ENCODE measurements around the gene SHISA9.

SHISA9 gene

GRCh38 chr16:13113741-13114140 lies 212.3 kb downstream of the SHISA9 start:
- FAIRE-seq: no peak
- no peak for TF ChIP-seq CTCF (IDR thresholded peaks at IDR 0.05; ENCODE audit: insufficient read depth, missing control alignments)
- DNase-seq (ENCODE audit: insufficient read length, low spot score): no peak

GRCh38 chr16:13118091-13118490 lies 216.7 kb downstream of the SHISA9 start:
- DNase-seq (ENCODE audit: insufficient read length, low spot score) (no peak), FAIRE-seq (no peak)
- TF ChIP-seq CTCF (IDR thresholded peaks at IDR 0.05; ENCODE audit: insufficient read depth, missing control alignments): no peak

- no peak for DNase-seq (ENCODE audit: insufficient read length, low spot score)
- no peak for TF ChIP-seq CTCF (IDR thresholded peaks at IDR 0.05; ENCODE audit: insufficient read depth, missing control alignments)
- no peak for FAIRE-seq
These were observed 218.7 kb downstream of the SHISA9 start for GRCh38 chr16:13120091-13120490.

- DNase-seq (ENCODE audit: insufficient read length, low spot score) (no peak), FAIRE-seq (no peak)
- TF ChIP-seq CTCF (IDR thresholded peaks at IDR 0.05; ENCODE audit: insufficient read depth, missing control alignments): no peak
These were observed 219.2 kb downstream of the SHISA9 start for GRCh38 chr16:13120557-13120956.

GRCh38 chr16:13123991-13124390 lies 222.6 kb downstream of the SHISA9 start:
- no peak for TF ChIP-seq CTCF (IDR thresholded peaks at IDR 0.05; ENCODE audit: insufficient read depth, missing control alignments)
- DNase-seq (ENCODE audit: insufficient read length, low spot score) (no peak), FAIRE-seq (no peak)

GRCh38 chr16:13127144-13127543 lies 225.7 kb downstream of the SHISA9 start:
- no peak for DNase-seq (ENCODE audit: insufficient read length, low spot score)
- TF ChIP-seq CTCF (IDR thresholded peaks at IDR 0.05; ENCODE audit: insufficient read depth, missing control alignments): no peak
- no peak for FAIRE-seq

- DNase-seq (ENCODE audit: insufficient read length, low spot score) (no peak), FAIRE-seq (no peak)
- TF ChIP-seq CTCF (IDR thresholded peaks at IDR 0.05; ENCODE audit: insufficient read depth, missing control alignments): no peak
These were observed 229.2 kb downstream of the SHISA9 start for GRCh38 chr16:13130586-13130985.
